Posterior cingulate gyrus (tissue), 11 donors: ENCODE results near the gene KRTAP4-6.
A peak's percentile ranks its signal among the peaks of the same experiment; 100 is the strongest.
"Not testable (repeated sequence)": the region's sequence is repeated elsewhere in the genome, so short reads cannot be mapped to it uniquely, and the experiment has no call there.

Source experiments
- DNase-seq, 10 donors: peaks; one replicate each; pipeline versions ENCODE4 v3.0.0 to v3.0.0-alpha.2; 2020 to 2021; ENCODE audit warnings: mixed read lengths in 3 of 10
- intact Hi-C: fragments of 100-400 bp; cut with DNase I; formaldehyde crosslinking; loops from one replicate; pipeline ENCODE4 v1.15.1; 2023

Gene KRTAP4-6

GRCh38 chr17:41140360-41141131, at the start of gene KRTAP4-6:
KRTAP4-6 (minus strand) TSS chr17:41140544; CDS start chr17:41140487, 57 bp downstream.
- intact Hi-C loops = no loop called here
- no peak for DNase-seq

- DNase-seq, intact Hi-C loops: not testable (repeated sequence)
Observed at GRCh38 chr17:41189837-41190318, 49.5 kb upstream of the KRTAP4-6 start, which contains the start of gene KRTAP9-1. KRTAP9-1 (plus strand) TSS chr17:41189887; CDS start chr17:41189887, 0 bp downstream.

- intact Hi-C loops = no loop called here
- DNase-seq = no peak
Observed at GRCh38 chr17:41186872-41187271, 46.5 kb upstream of the KRTAP4-6 start.

GRCh38 chr17:41185001-41185400, 44.7 kb upstream of the KRTAP4-6 start:
- intact Hi-C loops = no loop called here
- DNase-seq = no peak

- intact Hi-C loops = no loop called here
- DNase-seq = no peak
Observed at GRCh38 chr17:41184480-41184961, 44.2 kb upstream of the KRTAP4-6 start, which contains the start of gene KRTAP4-1. KRTAP4-1 (minus strand) TSS chr17:41184911; CDS start chr17:41184854, 57 bp downstream.

- intact Hi-C loops = no loop called here
- DNase-seq = no peak
Observed at GRCh38 chr17:41178843-41179616, 38.7 kb upstream of the KRTAP4-6 start.

GRCh38 chr17:41178341-41178740, 38.0 kb upstream of the KRTAP4-6 start:
- intact Hi-C loops = no loop called here
- no peak for DNase-seq

- peak in 1 of 10 donors; percentile 77 for DNase-seq
- intact Hi-C loops = no loop called here
Observed at GRCh38 chr17:41177727-41178271, 37.5 kb upstream of the KRTAP4-6 start, which contains the start of gene KRTAP4-2. KRTAP4-2 (minus strand) TSS chr17:41178221; CDS start chr17:41178164, 57 bp downstream.

GRCh38 chr17:41176744-41177387, 36.5 kb upstream of the KRTAP4-6 start:
- intact Hi-C loops = no loop called here
- DNase-seq = no peak

- no peak for DNase-seq
- intact Hi-C loops = no loop called here
Observed at GRCh38 chr17:41171886-41172285, 31.5 kb upstream of the KRTAP4-6 start.

GRCh38 chr17:41168121-41168520, 27.8 kb upstream of the KRTAP4-6 start, which contains the start of gene KRTAP4-3:
KRTAP4-3 (minus strand) TSS chr17:41168221; CDS start chr17:41168172, 49 bp downstream.
- DNase-seq = no peak
- intact Hi-C loops = no loop called here

- intact Hi-C loops = no loop called here
- no peak for DNase-seq
Observed at GRCh38 chr17:41167561-41167960, 27.2 kb upstream of the KRTAP4-6 start.

GRCh38 chr17:41163828-41164227, 23.5 kb upstream of the KRTAP4-6 start:
- no peak for DNase-seq
- intact Hi-C loops = no loop called here

GRCh38 chr17:41160648-41161047, 20.3 kb upstream of the KRTAP4-6 start, which contains the start of gene KRTAP4-4:
KRTAP4-4 (minus strand) TSS chr17:41160748; CDS start chr17:41160691, 57 bp downstream.
- intact Hi-C loops = no loop called here
- no peak for DNase-seq

- DNase-seq = peak in 1 of 10 donors; percentile 66
- intact Hi-C loops = not testable (repeated sequence)
Observed at GRCh38 chr17:41160190-41160589, 19.8 kb upstream of the KRTAP4-6 start.

GRCh38 chr17:41153856-41154255, 13.5 kb upstream of the KRTAP4-6 start:
- intact Hi-C loops = no loop called here
- DNase-seq = no peak

- intact Hi-C loops = no loop called here
- no peak for DNase-seq
Observed at GRCh38 chr17:41151525-41151924, 11.2 kb upstream of the KRTAP4-6 start.

GRCh38 chr17:41150026-41150425, 9.7 kb upstream of the KRTAP4-6 start:
- intact Hi-C loops = no loop called here
- no peak for DNase-seq

- intact Hi-C loops = no loop called here
- no peak for DNase-seq
Observed at GRCh38 chr17:41149652-41149985, 9.3 kb upstream of the KRTAP4-6 start, which contains the start of gene KRTAP4-5. KRTAP4-5 (minus strand) TSS chr17:41149825; CDS start chr17:41149767, 58 bp downstream.
